CD4-positive, CD25-positive, alpha-beta regulatory T cell (primary cell): ENCODE data around the gene MSGN1. TPM values are rescaled to one million over a fixed set of nuclear protein-coding genes. Genes with fewer than 3 reads are reported as not detected.

ENCODE experiments used
- ATAC-seq, 2 donors: fragments of 150-1000 bp; cut with Tn5 transposase; one replicate each; pipeline ENCODE4 v1.10.0; 2021; ENCODE audit warnings: low read depth in 2 of 2, moderate number of reproducible peaks in 2 of 2, moderate library complexity in 1 of 2
- DNase-seq, 3 donors: peaks; one replicate each; pipeline versions ENCODE4 v3.0.0 to v3.0.0-alpha.2; 2012 to 2022; ENCODE audit warnings: mixed read lengths in 1 of 3
- H3K27ac ChIP-seq: one replicate; pipeline ENCODE4 v1.7.0; 2013; ENCODE audit warnings: mild to moderate bottlenecking, low read length; ENCODE audit not compliant: insufficient read depth, poor library complexity, severe bottlenecking
- H3K27me3 ChIP-seq: one replicate; pipeline ENCODE4 v1.7.0; 2013; ENCODE audit warnings: low read length; ENCODE audit not compliant: control insufficient read depth, insufficient read depth
- H3K36me3 ChIP-seq: one replicate; pipeline ENCODE4 v1.7.0; 2013; ENCODE audit warnings: mild to moderate bottlenecking, low read length, moderate library complexity; ENCODE audit not compliant: control insufficient read depth, insufficient read depth
- H3K4me1 ChIP-seq: 2 replicates; pipeline ENCODE4 v1.7.0; 2013; ENCODE audit warnings: mild to moderate bottlenecking, low read length; ENCODE audit not compliant: insufficient read depth, control insufficient read depth, poor library complexity, severe bottlenecking
- H3K4me3 ChIP-seq: one replicate; pipeline ENCODE4 v1.7.0; 2013; ENCODE audit warnings: low read depth, mild to moderate bottlenecking, low read length, moderate library complexity
- H3K9me3 ChIP-seq, 2 experiments: 1 replicate in 1 of 2; 2 replicates in 1 of 2; pipeline ENCODE4 v1.7.0; 2013; ENCODE audit warnings: low read length in 2 of 2, mild to moderate bottlenecking in 1 of 2, moderate library complexity in 1 of 2; ENCODE audit not compliant: control insufficient read depth in 2 of 2
- H3K27ac Mint-ChIP-seq, 3 donors: one replicate each; pipeline ENCODE4 v1.8.0; 2020 to 2022; ENCODE audit warnings: mild to moderate bottlenecking in 3 of 3, mixed read lengths in 3 of 3, moderate library complexity in 2 of 3
- H3K27me3 Mint-ChIP-seq: one replicate; pipeline ENCODE4 v1.8.0; 2022; ENCODE audit warnings: mild to moderate bottlenecking, mixed read lengths
- H3K36me3 Mint-ChIP-seq: one replicate; pipeline ENCODE4 v1.8.0; 2020; ENCODE audit warnings: mixed read lengths
- H3K4me1 Mint-ChIP-seq, 4 donors: one replicate each; pipeline ENCODE4 v1.8.0; 2020 to 2022; ENCODE audit warnings: mixed read lengths in 4 of 4, mild to moderate bottlenecking in 1 of 4
- H3K4me3 Mint-ChIP-seq, 4 donors: one replicate each; pipeline ENCODE4 v1.8.0; 2020 to 2022; ENCODE audit warnings: mild to moderate bottlenecking in 4 of 4, mixed read lengths in 4 of 4, moderate library complexity in 3 of 4
- H3K9me3 Mint-ChIP-seq, 7 donors: one replicate each; pipeline ENCODE4 v1.8.0; 2020 to 2022; ENCODE audit warnings: mixed read lengths in 7 of 7, mild to moderate bottlenecking in 3 of 7, moderate library complexity in 2 of 7
- polyA plus RNA-seq, 4 donors: library from polyadenylated mRNA; unstranded; fragments of 300-500 nt; fragmentation: Illumina TruSeq; gene quantifications; one replicate each; pipeline ENCODE4 v1.2.3, GENCODE V29; 2021
- total RNA-seq: library from RNA; stranded (reverse); gene quantifications from one replicate; pipeline ENCODE4 v1.2.3, GENCODE V29; 2022

Gene MSGN1, protein sequence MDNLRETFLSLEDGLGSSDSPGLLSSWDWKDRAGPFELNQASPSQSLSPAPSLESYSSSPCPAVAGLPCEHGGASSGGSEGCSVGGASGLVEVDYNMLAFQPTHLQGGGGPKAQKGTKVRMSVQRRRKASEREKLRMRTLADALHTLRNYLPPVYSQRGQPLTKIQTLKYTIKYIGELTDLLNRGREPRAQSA
- total RNA-seq (not detected), polyA plus RNA-seq (not detected)

- no peak for ATAC-seq
- Mint-ChIP-seq H3K4me3 (peak within 1 kb of the TSS in 1 of 4 donors; percentile 5), H3K27me3 (peaks cover 18% of the 10 kb centered on the region), H3K9me3 (peaks cover 0 to 4% (median 0%) of the 10 kb centered on the region in 7 donors), H3K36me3 (no peaks in the 10 kb centered on the region), H3K27ac (peak within 1 kb of the TSS in 1 of 3 donors; percentile 50), H3K4me1 (peaks cover 0 to 5% (median 3%) of the 10 kb centered on the region in 4 donors)
- no peaks in the 10 kb centered on the region for H3K36me3 ChIP-seq
- no peaks in the 10 kb centered on the region for H3K9me3 ChIP-seq
- H3K4me3 ChIP-seq: no peak within 1 kb of the TSS
- no peak for DNase-seq
- H3K27me3 ChIP-seq: peaks cover 2% of the 10 kb centered on the region
- H3K27ac ChIP-seq: no peak within 1 kb of the TSS
- H3K4me1 ChIP-seq: no peaks in the 10 kb centered on the region
These were observed at the start of gene MSGN1 for GRCh38 chr2:17816396-17817245. Gene MSGN1, plus strand, starts transcription at chr2:17816460. Its CDS starts 59 bp downstream, at chr2:17816519.

- no peaks in the 10 kb centered on the region for H3K9me3 ChIP-seq
- no peaks in the 10 kb centered on the region for H3K4me1 ChIP-seq
- H3K36me3 Mint-ChIP-seq: peaks cover 14% of the 10 kb centered on the region
- no peak overlapping the region for H3K27ac Mint-ChIP-seq
- H3K27ac ChIP-seq: no peak overlapping the region
- ATAC-seq (no peak), DNase-seq (no peak)
- H3K4me1 Mint-ChIP-seq: no peaks in the 10 kb centered on the region
- no peak overlapping the region for H3K4me3 Mint-ChIP-seq
- no peaks in the 10 kb centered on the region for H3K27me3 ChIP-seq
- H3K9me3 Mint-ChIP-seq: no peaks in the 10 kb centered on the region
- H3K36me3 ChIP-seq: peaks cover 2% of the 10 kb centered on the region
- no peaks in the 10 kb centered on the region for H3K27me3 Mint-ChIP-seq
- H3K4me3 ChIP-seq: no peak overlapping the region
These were observed 47.4 kb upstream of the MSGN1 start for GRCh38 chr2:17768894-17769293.

DNA sequence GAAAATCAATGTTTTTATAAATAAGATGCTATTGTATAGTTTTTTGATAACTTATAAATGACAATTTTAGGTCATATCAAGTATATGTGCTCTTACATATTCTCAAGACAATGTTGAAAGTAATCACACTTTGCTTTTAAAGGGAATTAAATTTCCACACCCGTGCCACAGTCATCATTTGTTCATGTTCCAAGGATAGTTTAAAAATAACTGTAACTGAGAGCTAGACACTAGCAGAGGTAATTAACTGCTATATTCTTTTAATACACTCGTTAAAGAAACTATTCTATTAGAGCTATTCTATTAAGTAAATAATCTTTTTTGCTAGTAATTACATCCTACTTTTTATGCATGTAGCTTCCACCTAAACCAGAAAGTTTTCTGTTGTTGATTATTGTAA lies 44.3 kb upstream of the MSGN1 start:
- Mint-ChIP-seq H3K9me3 (no peaks in the 10 kb centered on the region), H3K27ac (no peak overlapping the region), H3K4me3 (no peak overlapping the region), H3K27me3 (no peaks in the 10 kb centered on the region), H3K4me1 (no peaks in the 10 kb centered on the region), H3K36me3 (peaks cover 23% of the 10 kb centered on the region)
- no peak for DNase-seq
- Histone ChIP-seq H3K9me3 (no peaks in the 10 kb centered on the region), H3K4me3 (no peak overlapping the region), H3K36me3 (peaks cover under 1% of the 10 kb centered on the region), H3K27me3 (no peaks in the 10 kb centered on the region), H3K27ac (no peak overlapping the region), H3K4me1 (no peaks in the 10 kb centered on the region)
- no peak for ATAC-seq

GRCh38 chr2:17772532-17772931 lies 43.7 kb upstream of the MSGN1 start:
- Mint-ChIP-seq H3K27me3 (no peaks in the 10 kb centered on the region), H3K9me3 (no peaks in the 10 kb centered on the region), H3K4me3 (no peak overlapping the region), H3K4me1 (no peaks in the 10 kb centered on the region), H3K27ac (no peak overlapping the region), H3K36me3 (peaks cover 23% of the 10 kb centered on the region)
- Histone ChIP-seq H3K27ac (no peak overlapping the region), H3K9me3 (no peaks in the 10 kb centered on the region), H3K27me3 (no peaks in the 10 kb centered on the region), H3K36me3 (no peaks in the 10 kb centered on the region), H3K4me3 (no peak overlapping the region), H3K4me1 (no peaks in the 10 kb centered on the region)
- no peak for DNase-seq
- no peak for ATAC-seq

DNA sequence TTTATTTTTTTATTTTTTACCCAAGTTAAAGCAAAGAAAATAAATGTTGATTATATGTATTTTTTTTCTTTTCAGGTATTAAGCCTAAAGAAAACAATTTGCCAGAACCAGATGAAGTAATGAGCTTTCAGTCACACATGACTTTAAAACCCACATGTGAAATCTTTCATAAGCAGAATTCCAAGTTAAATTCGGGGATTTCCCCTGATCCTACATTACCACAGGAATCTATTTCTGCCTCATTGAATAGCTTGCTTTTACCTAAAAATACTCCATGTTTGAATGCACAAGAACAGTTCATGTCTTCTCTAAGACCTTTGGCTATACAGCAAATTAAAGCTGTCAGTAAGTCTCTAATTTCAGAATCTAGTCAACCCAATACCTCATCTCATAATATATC lies 35.7 kb upstream of the MSGN1 start:
- peaks cover 20% of the 10 kb centered on the region for H3K36me3 Mint-ChIP-seq
- H3K9me3 ChIP-seq: no peaks in the 10 kb centered on the region
- H3K4me3 Mint-ChIP-seq: no peak overlapping the region
- DNase-seq (no peak), ATAC-seq (no peak)
- H3K27me3 ChIP-seq: no peaks in the 10 kb centered on the region
- H3K9me3 Mint-ChIP-seq: peaks cover 0 to 2% (median 0%) of the 10 kb centered on the region in 7 donors
- H3K27me3 Mint-ChIP-seq: no peaks in the 10 kb centered on the region
- H3K4me3 ChIP-seq: no peak overlapping the region
- no peak overlapping the region for H3K27ac Mint-ChIP-seq
- H3K4me1 Mint-ChIP-seq: no peaks in the 10 kb centered on the region
- no peaks in the 10 kb centered on the region for H3K4me1 ChIP-seq
- no peak overlapping the region for H3K27ac ChIP-seq
- peaks cover 4% of the 10 kb centered on the region for H3K36me3 ChIP-seq

GRCh38 chr2:17781482-17781881 lies 34.8 kb upstream of the MSGN1 start:
- Mint-ChIP-seq H3K27ac (no peak overlapping the region), H3K4me1 (no peaks in the 10 kb centered on the region), H3K4me3 (no peak overlapping the region), H3K27me3 (no peaks in the 10 kb centered on the region), H3K36me3 (peaks cover 15% of the 10 kb centered on the region), H3K9me3 (peaks cover 0 to 2% (median 0%) of the 10 kb centered on the region in 7 donors)
- Histone ChIP-seq H3K4me3 (no peak overlapping the region), H3K9me3 (no peaks in the 10 kb centered on the region), H3K4me1 (no peaks in the 10 kb centered on the region), H3K27ac (no peak overlapping the region), H3K27me3 (no peaks in the 10 kb centered on the region), H3K36me3 (peaks cover 4% of the 10 kb centered on the region)
- ATAC-seq (no peak), DNase-seq (no peak)

- Histone ChIP-seq H3K9me3 (no peaks in the 10 kb centered on the region), H3K27me3 (peaks cover 3% of the 10 kb centered on the region), H3K36me3 (no peaks in the 10 kb centered on the region), H3K27ac (no peak overlapping the region), H3K4me3 (no peak overlapping the region), H3K4me1 (no peaks in the 10 kb centered on the region)
- Mint-ChIP-seq H3K4me1 (peaks cover 0 to 5% (median 1%) of the 10 kb centered on the region in 4 donors), H3K9me3 (peaks cover 0 to 2% (median 0%) of the 10 kb centered on the region in 7 donors), H3K36me3 (peaks cover 7% of the 10 kb centered on the region), H3K27ac (no peak overlapping the region), H3K27me3 (peaks cover 16% of the 10 kb centered on the region), H3K4me3 (no peak overlapping the region)
- no peak for ATAC-seq
- DNase-seq: no peak
These were observed 29.5 kb upstream of the MSGN1 start for GRCh38 chr2:17786727-17787126.
